ENCODE data around the gene SLC6A3.
"Not testable (repeated sequence)": the region's sequence is repeated elsewhere in the genome, so short reads cannot be mapped to it uniquely, and the experiment has no call there.

DNA sequence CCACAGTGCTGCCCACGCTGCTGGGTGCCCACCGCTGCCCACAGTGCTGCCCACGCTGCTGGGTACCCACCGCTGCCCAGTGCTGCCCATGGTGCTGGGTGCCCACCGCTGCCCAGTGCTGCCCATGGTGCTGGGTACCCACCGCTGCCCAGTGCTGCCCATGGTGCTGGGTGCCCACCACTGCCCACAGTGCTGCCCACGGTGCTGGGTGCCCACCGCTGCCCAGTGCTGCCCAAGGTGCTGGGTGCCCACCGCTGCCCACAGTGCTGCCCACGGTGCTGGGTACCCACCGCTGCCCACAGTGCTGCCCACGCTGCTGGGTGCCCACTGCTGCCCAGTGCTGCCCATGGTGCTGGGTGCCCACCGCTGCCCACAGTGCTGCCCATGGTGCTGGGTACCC lies 22.7 kb downstream of the SLC6A3 start:
- TF ChIP-seq TCF7 (CRISPR knock-in tag; IDR thresholded peaks at IDR 0.05; ENCODE audit: low read depth); CTCF (IDR thresholded peaks at IDR 0.05); NFYB (CRISPR knock-in tag; conservative IDR thresholded peaks at IDR 0.05; ENCODE audit: low read depth): not testable (repeated sequence)
- TF ChIP-seq, protein P1, sequence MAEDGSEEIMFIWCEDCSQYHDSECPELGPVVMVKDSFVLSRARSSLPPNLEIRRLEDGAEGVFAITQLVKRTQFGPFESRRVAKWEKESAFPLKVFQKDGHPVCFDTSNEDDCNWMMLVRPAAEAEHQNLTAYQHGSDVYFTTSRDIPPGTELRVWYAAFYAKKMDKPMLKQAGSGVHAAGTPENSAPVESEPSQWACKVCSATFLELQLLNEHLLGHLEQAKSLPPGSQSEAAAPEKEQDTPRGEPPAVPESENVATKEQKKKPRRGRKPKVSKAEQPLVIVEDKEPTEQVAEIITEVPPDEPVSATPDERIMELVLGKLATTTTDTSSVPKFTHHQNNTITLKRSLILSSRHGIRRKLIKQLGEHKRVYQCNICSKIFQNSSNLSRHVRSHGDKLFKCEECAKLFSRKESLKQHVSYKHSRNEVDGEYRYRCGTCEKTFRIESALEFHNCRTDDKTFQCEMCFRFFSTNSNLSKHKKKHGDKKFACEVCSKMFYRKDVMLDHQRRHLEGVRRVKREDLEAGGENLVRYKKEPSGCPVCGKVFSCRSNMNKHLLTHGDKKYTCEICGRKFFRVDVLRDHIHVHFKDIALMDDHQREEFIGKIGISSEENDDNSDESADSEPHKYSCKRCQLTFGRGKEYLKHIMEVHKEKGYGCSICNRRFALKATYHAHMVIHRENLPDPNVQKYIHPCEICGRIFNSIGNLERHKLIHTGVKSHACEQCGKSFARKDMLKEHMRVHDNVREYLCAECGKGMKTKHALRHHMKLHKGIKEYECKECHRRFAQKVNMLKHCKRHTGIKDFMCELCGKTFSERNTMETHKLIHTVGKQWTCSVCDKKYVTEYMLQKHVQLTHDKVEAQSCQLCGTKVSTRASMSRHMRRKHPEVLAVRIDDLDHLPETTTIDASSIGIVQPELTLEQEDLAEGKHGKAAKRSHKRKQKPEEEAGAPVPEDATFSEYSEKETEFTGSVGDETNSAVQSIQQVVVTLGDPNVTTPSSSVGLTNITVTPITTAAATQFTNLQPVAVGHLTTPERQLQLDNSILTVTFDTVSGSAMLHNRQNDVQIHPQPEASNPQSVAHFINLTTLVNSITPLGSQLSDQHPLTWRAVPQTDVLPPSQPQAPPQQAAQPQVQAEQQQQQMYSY (CRISPR knock-in tag; IDR thresholded peaks at IDR 0.05), result not testable (repeated sequence)
- TF ChIP-seq, protein P2, sequence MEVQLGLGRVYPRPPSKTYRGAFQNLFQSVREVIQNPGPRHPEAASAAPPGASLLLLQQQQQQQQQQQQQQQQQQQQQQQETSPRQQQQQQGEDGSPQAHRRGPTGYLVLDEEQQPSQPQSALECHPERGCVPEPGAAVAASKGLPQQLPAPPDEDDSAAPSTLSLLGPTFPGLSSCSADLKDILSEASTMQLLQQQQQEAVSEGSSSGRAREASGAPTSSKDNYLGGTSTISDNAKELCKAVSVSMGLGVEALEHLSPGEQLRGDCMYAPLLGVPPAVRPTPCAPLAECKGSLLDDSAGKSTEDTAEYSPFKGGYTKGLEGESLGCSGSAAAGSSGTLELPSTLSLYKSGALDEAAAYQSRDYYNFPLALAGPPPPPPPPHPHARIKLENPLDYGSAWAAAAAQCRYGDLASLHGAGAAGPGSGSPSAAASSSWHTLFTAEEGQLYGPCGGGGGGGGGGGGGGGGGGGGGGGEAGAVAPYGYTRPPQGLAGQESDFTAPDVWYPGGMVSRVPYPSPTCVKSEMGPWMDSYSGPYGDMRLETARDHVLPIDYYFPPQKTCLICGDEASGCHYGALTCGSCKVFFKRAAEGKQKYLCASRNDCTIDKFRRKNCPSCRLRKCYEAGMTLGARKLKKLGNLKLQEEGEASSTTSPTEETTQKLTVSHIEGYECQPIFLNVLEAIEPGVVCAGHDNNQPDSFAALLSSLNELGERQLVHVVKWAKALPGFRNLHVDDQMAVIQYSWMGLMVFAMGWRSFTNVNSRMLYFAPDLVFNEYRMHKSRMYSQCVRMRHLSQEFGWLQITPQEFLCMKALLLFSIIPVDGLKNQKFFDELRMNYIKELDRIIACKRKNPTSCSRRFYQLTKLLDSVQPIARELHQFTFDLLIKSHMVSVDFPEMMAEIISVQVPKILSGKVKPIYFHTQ (CRISPR knock-in tag; IDR thresholded peaks at IDR 0.05), result not testable (repeated sequence)
